ENCODE measurements around the gene SAXO1. TPM values are rescaled to one million over a fixed set of nuclear protein-coding genes. Genes with fewer than 3 reads are reported as not detected.
A peak's percentile ranks its signal among the peaks of the same experiment; 100 is the strongest.

The SAXO1 gene
- total RNA-seq, 1 experiment from 2014 or later, result not detected

- no peak for DNase-seq (ENCODE audit: low spot score)
Observed at GRCh38 chr9:18910916-18911315, 122.1 kb downstream of the SAXO1 start.

GRCh38 chr9:18910435-18910834, 122.6 kb downstream of the SAXO1 start:
- no peak for DNase-seq (ENCODE audit: low spot score)

- no peak for DNase-seq (ENCODE audit: low spot score)
Observed at GRCh38 chr9:18909140-18910018, 123.6 kb downstream of the SAXO1 start.

GRCh38 chr9:18907927-18908625, 124.9 kb downstream of the SAXO1 start:
- no peak for DNase-seq (ENCODE audit: low spot score)

GRCh38 chr9:18906656-18907395, 126.2 kb downstream of the SAXO1 start:
- peak; percentile 63 for DNase-seq (ENCODE audit: low spot score)

- DNase-seq (ENCODE audit: low spot score), result peak; percentile 14
Observed at GRCh38 chr9:18905883-18906629, 127.0 kb downstream of the SAXO1 start.

GRCh38 chr9:18905028-18905882, 127.8 kb downstream of the SAXO1 start:
- peak; percentile 72 for DNase-seq (ENCODE audit: low spot score)

GRCh38 chr9:18903450-18903849, 129.6 kb downstream of the SAXO1 start:
- DNase-seq (ENCODE audit: low spot score), result no peak

GRCh38 chr9:18896531-18897179, 136.4 kb downstream of the SAXO1 start:
- DNase-seq (ENCODE audit: low spot score), result no peak

- no peak for DNase-seq (ENCODE audit: low spot score)
Observed at GRCh38 chr9:18896004-18896403, 137.0 kb downstream of the SAXO1 start.

GRCh38 chr9:18893491-18893890, 139.5 kb downstream of the SAXO1 start:
- no peak for DNase-seq (ENCODE audit: low spot score)

- no peak for DNase-seq (ENCODE audit: low spot score)
Observed at GRCh38 chr9:18893046-18893445, 140.0 kb downstream of the SAXO1 start.

- no peak for DNase-seq (ENCODE audit: low spot score)
Observed at GRCh38 chr9:18891946-18892670, 140.9 kb downstream of the SAXO1 start.

GRCh38 chr9:18890372-18890771, 142.6 kb downstream of the SAXO1 start:
- no peak for DNase-seq (ENCODE audit: low spot score)

GRCh38 chr9:18889550-18889949, 143.5 kb downstream of the SAXO1 start:
- no peak for DNase-seq (ENCODE audit: low spot score)

GRCh38 chr9:18888290-18888689, 144.7 kb downstream of the SAXO1 start:
- DNase-seq (ENCODE audit: low spot score), result no peak

- no peak for DNase-seq (ENCODE audit: low spot score)
Observed at GRCh38 chr9:18887546-18887945, 145.5 kb downstream of the SAXO1 start.

- DNase-seq (ENCODE audit: low spot score), result no peak
Observed at GRCh38 chr9:18881758-18882157, 151.3 kb downstream of the SAXO1 start.

GRCh38 chr9:18877984-18878383, 155.0 kb downstream of the SAXO1 start:
- DNase-seq (ENCODE audit: low spot score), result no peak
